ENCODE results near the gene DDX20. TPM values are rescaled to one million over a fixed set of nuclear protein-coding genes. Genes with fewer than 3 reads are reported as not detected.

The DDX20 gene
- total and polyA plus RNA-seq, 2 of the 8 experiments (the other 6 are each of a cell fraction or from before 2014, with no cell fraction given): 7.5 to 24.7 TPM

- Histone ChIP-seq H3K4me2 (ENCODE audit: insufficient read depth in 1 of 2, low read depth in 2 of 2, low read length in 2 of 2) (no peak overlapping the region), H3K23me2 (ENCODE audit: low read depth, low read length) (0 out of 2 replicates have a peak, but pooled peaks cover 2% of the 10 kb centered on the region), H3K79me2 (ENCODE audit: control insufficient read depth in 1 of 2, insufficient read depth in 2 of 2, low read length in 2 of 2) (peaks cover 2 to 12% of the 10 kb centered on the region in 2 experiments; a peak in 3 of 4 replicates), H3K9me3 (ENCODE audit: insufficient read depth in 2 of 2, low read depth in 1 of 2, low read length in 1 of 2) (no peaks in the 10 kb centered on the region), H2BK12ac (ENCODE audit: low read depth, low read length) (no peak overlapping the region), H3K23ac (ENCODE audit: insufficient read length) (no peak overlapping the region), H3K79me1 (ENCODE audit: low read depth, low read length) (0 out of 2 replicates have a peak, but pooled peaks cover under 1% of the 10 kb centered on the region), H2BK5ac (ENCODE audit: low read depth, low read length) (no peak overlapping the region), H3K4ac (replicated peaks; ENCODE audit: insufficient read length, low read depth, low read length) (no peak overlapping the region), H2BK15ac (ENCODE audit: low read length) (no peak overlapping the region), H2BK20ac (ENCODE audit: low read length) (no peak overlapping the region), H2AFZ (ENCODE audit: low read length) (no peak overlapping the region), H3K18ac (ENCODE audit: extremely low read depth, low read length) (no peak overlapping the region), H3K56ac (replicated peaks; ENCODE audit: insufficient read length, low read depth, low read length) (no peak overlapping the region), H3K9ac (replicated peaks in 1 of 4; ENCODE audit: extremely low read depth in 1 of 4, low read depth in 3 of 4, low read length in 3 of 4) (no peak overlapping the region), H3K27me3 (replicated peaks in 1 of 4; ENCODE audit: control insufficient read depth in 3 of 4, extremely low read depth in 1 of 4, insufficient read depth in 3 of 4, low read length in 3 of 4) (no peaks in the 10 kb centered on the region), H3K36me3 (ENCODE audit: control insufficient read depth in 2 of 4, insufficient read depth in 4 of 4, low read length in 3 of 4) (0 out of 8 replicates have a peak, but pooled peaks cover 0 to under 1% (median 0%) of the 10 kb centered on the region in 4 experiments), H3K4me3 (ENCODE audit: extremely low read depth in 1 of 4, insufficient read depth in 2 of 4, low read depth in 3 of 4, low read length in 4 of 4) (no peak overlapping the region), H2BK120ac (replicated peaks; ENCODE audit: low read depth, low read length) (no peak overlapping the region), H3K14ac (ENCODE audit: insufficient read length) (no peak overlapping the region), H3K27ac (ENCODE audit: low read depth, low read length) (no peak overlapping the region), H2AK5ac (ENCODE audit: low read depth, low read length) (no peak overlapping the region), H4K5ac (ENCODE audit: insufficient read length, low read depth, low read length) (no peak overlapping the region), H4K91ac (replicated peaks; ENCODE audit: insufficient read length, low read length) (no peak overlapping the region), H4K20me1 (replicated peaks in 1 of 2; ENCODE audit: control insufficient read depth in 1 of 2, insufficient read depth in 2 of 2, low read length in 2 of 2) (no peaks in the 10 kb centered on the region), H4K8ac (ENCODE audit: extremely low read depth, insufficient read depth, low read length) (no peak overlapping the region), H3K4me1 (replicated peaks in 1 of 4; ENCODE audit: control insufficient read depth in 3 of 4, insufficient read depth in 4 of 4, low read length in 3 of 4) (peaks cover 0 to 3% (median 1%) of the 10 kb centered on the region in 4 experiments; a peak in 3 of 7 replicates)
- FAIRE-seq (no peak), DNase-seq (ENCODE audit: low read depth in 1 of 2, low spot score in 2 of 2) (no peak)
- CTCF ChIA-PET (ENCODE audit: partially characterized antibody): interaction anchor here (1.0 to 40.4 kb wide), 6 partner anchors 17 to 244 kb away, joined by 3 to 1070 read pairs (median 4); partner anchors contain the start of gene INKA2
- 65% methylated on average over 2 of the region's 2 CpGs; no CpG with 5 or more reads in 1 of the 2 experiments for WGBS, 2 experiments (ENCODE audit: extremely low coverage in 1 of 2, insufficient coverage in 1 of 2, insufficient read length in 1 of 2, insufficient replicate concordance in 2 of 2, low coverage in 1 of 2, low lambda C conversion rate in 2 of 2, missing lambda C conversion rate in 1 of 2)
- POLR2A ChIA-PET (ENCODE audit: partially characterized antibody): interaction anchor here (0.7 to 3.4 kb wide), 7 partner anchors 12 to 37 kb away, joined by 3 to 31 read pairs (median 4); partner anchors contain the start of gene INKA2
- TF ChIP-seq CBX8 (IDR thresholded peaks at IDR 0.05; ENCODE audit: borderline replicate concordance, low read depth, low read length) (no peak), SIN3A (conservative IDR thresholded peaks at IDR 0.05 in 1 of 2, IDR thresholded peaks at IDR 0.05 in 1 of 2; ENCODE audit: low read depth in 1 of 2, low read length in 2 of 2) (no peak), YY1 (IDR thresholded peaks at IDR 0.05; ENCODE audit: low read depth, low read length) (no peak), CTBP2 (IDR thresholded peaks at IDR 0.05; ENCODE audit: borderline replicate concordance, insufficient read depth, insufficient read length, low read length) (no peak)
These were observed 3.7 kb upstream of the DDX20 start for GRCh38 chr1:111751906-111752575.
